K562 (cell line): ENCODE results near the gene CYB5RL.

ENCODE experiments used
- BRD4 ChIP-seq: fragments of 200-600 bp; sonication (generic); IDR thresholded peaks from 2 replicates; pipeline ENCODE4 v1.6.1; 2017; ENCODE audit warnings: inconsistent platforms
- CTCF ChIP-seq, 3 experiments: IDR thresholded peaks in 2 of 3; conservative IDR thresholded peaks in 1 of 3; 2 replicates each; pipeline ENCODE4 v1.5.1; 2011 to 2012; ENCODE audit warnings: low read length in 3 of 3, mild to moderate bottlenecking in 3 of 3, control low read depth in 2 of 3, improper control_type of control experiment in 1 of 3, inconsistent platforms in 1 of 3, low read depth in 1 of 3, mixed read lengths in 1 of 3, moderate library complexity in 1 of 3; ENCODE audit not compliant: insufficient read depth in 2 of 3
- EGR1 ChIP-seq: fragments of 450-650 bp; conservative IDR thresholded peaks from 2 replicates; pipeline ENCODE4 v1.6.1; 2017; ENCODE audit warnings: mild to moderate bottlenecking
- EZH2 ChIP-seq: IDR thresholded peaks from 2 replicates; pipeline ENCODE4 v1.6.1; 2012; ENCODE audit warnings: low read depth, mild to moderate bottlenecking, inconsistent platforms, low read length, borderline replicate concordance
- MXI1 ChIP-seq: IDR thresholded peaks from 2 replicates; pipeline ENCODE4 v1.6.1; 2011; ENCODE audit warnings: low read depth, mild to moderate bottlenecking, improper control_type of control experiment, low read length
- PBX2 ChIP-seq, 2 experiments: IDR thresholded peaks in 1 of 2; conservative IDR thresholded peaks in 1 of 2; 2 replicates each; pipeline ENCODE4 v1.6.1; 2016; ENCODE audit warnings: low read depth in 2 of 2, mild to moderate bottlenecking in 1 of 2, missing compliant biosample characterization in 1 of 2, missing genetic modification characterization in 1 of 2, moderate library complexity in 1 of 2
- PRMT5 ChIP-seq: sonication (generic); formaldehyde crosslinking; IDR thresholded peaks from 2 replicates; pipeline ENCODE4 v1.5.0; 2020; ENCODE audit warnings: missing genetic modification reagents
- RBBP5 ChIP-seq: fragments of 200-600 bp; sonication (generic); IDR thresholded peaks from 2 replicates; pipeline ENCODE4 v1.6.1; 2012; ENCODE audit warnings: borderline replicate concordance, mild to moderate bottlenecking, low read length, control low read depth, inconsistent platforms; ENCODE audit not compliant: insufficient read depth, poor library complexity, severe bottlenecking
- SP2 ChIP-seq: IDR thresholded peaks from 2 replicates; pipeline ENCODE4 v1.6.1; 2011; ENCODE audit warnings: mild to moderate bottlenecking, low read depth, low read length, moderate library complexity; ENCODE audit not compliant: poor library complexity, severe bottlenecking; ENCODE audit errors: extremely low read depth
- TSC22D4 ChIP-seq: fragments of 450-650 bp; IDR thresholded peaks from 2 replicates; pipeline ENCODE4 v1.6.1; 2016; ENCODE audit warnings: missing genetic modification characterization, missing biosample characterization, control low read depth
- ZBTB17 ChIP-seq: fragments of 450-650 bp; formaldehyde crosslinking; IDR thresholded peaks from 2 replicates; pipeline ENCODE4 v1.4.0; 2020; ENCODE audit warnings: mild to moderate bottlenecking
- ZBTB2 ChIP-seq: fragments of 450-650 bp; IDR thresholded peaks from 2 replicates; pipeline ENCODE4 v1.6.1; 2016; ENCODE audit warnings: antibody characterized with exemption

- no peak for TF ChIP-seq TSC22D4 (tag)
- no peak for TF ChIP-seq RBBP5
- TF ChIP-seq EGR1 = no peak
- TF ChIP-seq SP2 = no peak
- TF ChIP-seq PBX2 (CRISPR knock-in tag; IDR thresholded peaks at IDR 0.05; ENCODE audit: low read depth) = no peak
- TF ChIP-seq PBX2 (tag; conservative IDR thresholded peaks at IDR 0.05; ENCODE audit: low read depth) = no peak
- TF ChIP-seq ZBTB17 (CRISPR knock-in tag) = no peak
- TF ChIP-seq ZBTB2 = no peak
- no peak for TF ChIP-seq CTCF (IDR thresholded peaks at IDR 0.05 in 2 of 3, conservative IDR thresholded peaks at IDR 0.05 in 1 of 3; ENCODE audit: insufficient read depth in 2 of 3, low read depth in 1 of 3, low read length in 3 of 3)
- TF ChIP-seq PRMT5 (CRISPR knock-in tag) = no peak
- TF ChIP-seq EZH2 = no peak
- TF ChIP-seq BRD4 = no peak
- TF ChIP-seq MXI1 = no peak
These were observed 39.5 kb downstream of the CYB5RL start for GRCh38 chr1:54160351-54160750.
